ENCODE results near the gene CCL8.

GRCh38 chr17:34321964-34322363, 2.7 kb downstream of the CCL8 start:
- TF ChIP-seq YY1 (IDR thresholded peaks at IDR 0.05; ENCODE audit: insufficient read depth, insufficient read length) (no peak), SUZ12 (IDR thresholded peaks at IDR 0.05; ENCODE audit: extremely low read depth, insufficient read depth, insufficient read length) (no peak)

All from NT2/D1 (cell line).